SIG-M5 treated with dmso at 0.1 percent for 504 hours (cell line): ENCODE results near the gene RNF121.

Source experiments
- DNase-seq: peaks from one replicate; lab custom pipeline; 2025; ENCODE audit not compliant: unreplicated experiment; lab: John Stamatoyannopoulos, UW

The RNF121 gene

GRCh38 chr11:72030472-72031045 lies 101.7 kb downstream of the RNF121 start:
- no peak for DNase-seq

- no peak for DNase-seq
These were observed 107.8 kb downstream of the RNF121 start for GRCh38 chr11:72036687-72037086.

GRCh38 chr11:72037554-72038311 lies 108.9 kb downstream of the RNF121 start:
- DNase-seq: no peak

- no peak for DNase-seq
These were observed 109.6 kb downstream of the RNF121 start for GRCh38 chr11:72038491-72038890.

- DNase-seq: no peak
These were observed 110.4 kb downstream of the RNF121 start for GRCh38 chr11:72039031-72039855.

- DNase-seq: no peak
These were observed 111.1 kb downstream of the RNF121 start for GRCh38 chr11:72039856-72040401.

GRCh38 chr11:72040491-72041363 lies 111.9 kb downstream of the RNF121 start:
- peak; percentile 34 for DNase-seq

- no peak for DNase-seq
These were observed 112.7 kb downstream of the RNF121 start for GRCh38 chr11:72041364-72042063.

GRCh38 chr11:72042064-72042745 lies 113.4 kb downstream of the RNF121 start:
- DNase-seq: no peak

- DNase-seq: no peak
These were observed 117.0 kb downstream of the RNF121 start for GRCh38 chr11:72045849-72046248.
